ENCODE measurements around the gene NTM. TPM values are rescaled to one million over a fixed set of nuclear protein-coding genes. Genes with fewer than 3 reads are reported as not detected.

The NTM gene
- total and polyA plus RNA-seq, 12 donors, result 0.43 to 3.0 (median 1.3) TPM

DNA sequence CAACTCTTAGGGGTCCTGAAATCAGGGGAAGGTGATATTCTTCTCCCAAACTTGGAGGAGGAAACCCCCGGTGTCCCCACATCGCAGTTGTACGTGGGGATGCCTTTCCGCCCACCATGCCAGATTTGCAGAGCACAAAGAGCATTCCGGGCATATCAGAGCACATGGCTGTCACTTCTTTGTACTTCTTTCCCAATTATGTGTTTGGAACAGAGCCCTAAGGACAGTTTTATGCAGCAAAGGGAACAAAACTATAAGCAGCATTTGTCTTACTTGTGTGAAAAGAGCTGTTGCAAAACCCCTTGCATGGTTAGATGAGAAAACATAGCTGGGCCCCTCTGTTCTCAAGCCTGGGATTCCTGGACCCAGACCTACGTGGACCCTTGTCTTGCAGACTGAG lies 41.2 kb downstream of the NTM start:
- 65 to 72% methylated on average over 6 of the region's 6 CpGs for WGBS, 2 donors
- ATAC-seq, result no peak
- H3K4me3 ChIP-seq, result no peak overlapping the region
- intact Hi-C loops (cut with DNase I), result loop anchor here in 1 of 10 donors (10.0 kb wide), 1 partner anchor 93 kb away; no protein-coding TSS in a partner anchor
- H3K9me3 ChIP-seq, result no peaks in the 10 kb centered on the region
- DNase-seq, result no peak
- no peak overlapping the region for H3K27ac ChIP-seq
- peaks cover 0 to 5% (median 0%) of the 10 kb centered on the region in 7 donors for H3K27me3 ChIP-seq
- H3K36me3 ChIP-seq, result no peaks in the 10 kb centered on the region
- H3K4me1 ChIP-seq, result no peaks in the 10 kb centered on the region
- TF ChIP-seq, protein P1, sequence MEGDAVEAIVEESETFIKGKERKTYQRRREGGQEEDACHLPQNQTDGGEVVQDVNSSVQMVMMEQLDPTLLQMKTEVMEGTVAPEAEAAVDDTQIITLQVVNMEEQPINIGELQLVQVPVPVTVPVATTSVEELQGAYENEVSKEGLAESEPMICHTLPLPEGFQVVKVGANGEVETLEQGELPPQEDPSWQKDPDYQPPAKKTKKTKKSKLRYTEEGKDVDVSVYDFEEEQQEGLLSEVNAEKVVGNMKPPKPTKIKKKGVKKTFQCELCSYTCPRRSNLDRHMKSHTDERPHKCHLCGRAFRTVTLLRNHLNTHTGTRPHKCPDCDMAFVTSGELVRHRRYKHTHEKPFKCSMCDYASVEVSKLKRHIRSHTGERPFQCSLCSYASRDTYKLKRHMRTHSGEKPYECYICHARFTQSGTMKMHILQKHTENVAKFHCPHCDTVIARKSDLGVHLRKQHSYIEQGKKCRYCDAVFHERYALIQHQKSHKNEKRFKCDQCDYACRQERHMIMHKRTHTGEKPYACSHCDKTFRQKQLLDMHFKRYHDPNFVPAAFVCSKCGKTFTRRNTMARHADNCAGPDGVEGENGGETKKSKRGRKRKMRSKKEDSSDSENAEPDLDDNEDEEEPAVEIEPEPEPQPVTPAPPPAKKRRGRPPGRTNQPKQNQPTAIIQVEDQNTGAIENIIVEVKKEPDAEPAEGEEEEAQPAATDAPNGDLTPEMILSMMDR (IDR thresholded peaks at IDR 0.05), result no peak

DNA sequence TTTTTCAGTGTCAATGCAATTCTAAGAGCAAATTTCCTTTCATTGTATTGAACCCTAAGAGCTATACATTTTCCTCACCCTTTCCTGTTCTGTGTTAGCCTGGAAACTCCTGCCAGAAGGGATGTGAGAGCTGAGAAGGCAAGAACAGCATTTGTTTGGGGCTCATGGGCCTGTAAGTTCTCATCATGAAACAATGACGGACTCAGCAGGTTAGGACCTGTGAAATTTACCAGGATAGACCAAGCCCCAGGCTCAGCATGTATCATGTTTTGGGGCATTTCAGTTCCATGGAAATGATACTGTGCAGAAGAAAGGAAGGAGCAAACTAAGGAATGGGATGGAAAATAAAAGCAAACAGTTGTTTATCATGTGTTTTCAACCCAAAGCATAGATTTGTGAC lies 41.6 kb downstream of the NTM start:
- DNase-seq (no peak), ATAC-seq (no peak)
- H3K4me3 ChIP-seq, result no peak overlapping the region
- no peaks in the 10 kb centered on the region for H3K9me3 ChIP-seq
- H3K27me3 ChIP-seq, result peaks cover 0 to 5% (median 0%) of the 10 kb centered on the region in 7 donors
- 84 to 89% methylated on average over 1 of the region's 1 CpG for WGBS, 2 donors
- H3K27ac ChIP-seq, result no peak overlapping the region
- H3K4me1 ChIP-seq, result no peaks in the 10 kb centered on the region
- TF ChIP-seq, protein P1 (IDR thresholded peaks at IDR 0.05), result no peak
- no peaks in the 10 kb centered on the region for H3K36me3 ChIP-seq
- intact Hi-C loops (cut with DNase I), result loop anchor here in 1 of 10 donors (10.0 kb wide), 1 partner anchor 93 kb away; no protein-coding TSS in a partner anchor

GRCh38 chr11:131413217-131413616 lies 42.8 kb downstream of the NTM start:
- ATAC-seq (no peak), DNase-seq (no peak)
- TF ChIP-seq, protein P1 (IDR thresholded peaks at IDR 0.05), result no peak
- Histone ChIP-seq H3K27me3 (peaks cover 0 to 5% (median 0%) of the 10 kb centered on the region in 7 donors), H3K4me1 (no peaks in the 10 kb centered on the region), H3K9me3 (no peaks in the 10 kb centered on the region), H3K27ac (no peak overlapping the region), H3K36me3 (no peaks in the 10 kb centered on the region), H3K4me3 (no peak overlapping the region)
- intact Hi-C loops (cut with DNase I), result loop anchor here in 1 of 10 donors (10.0 kb wide), 1 partner anchor 92 kb away; no protein-coding TSS in a partner anchor
- WGBS, 2 donors, result 80 to 87% methylated on average over 7 of the region's 7 CpGs

GRCh38 chr11:131418189-131418588 lies 47.8 kb downstream of the NTM start:
- no peak for ATAC-seq

More at GRCh38 chr11:131418189-131418588, 47.8 kb downstream of the NTM start:
- peaks cover 0 to 31% (median 0%) of the 10 kb centered on the region in 7 donors for H3K27me3 ChIP-seq
- H3K4me1 ChIP-seq, result no peaks in the 10 kb centered on the region
- H3K9me3 ChIP-seq, result no peaks in the 10 kb centered on the region
- H3K4me3 ChIP-seq, result no peak overlapping the region
- H3K36me3 ChIP-seq, result no peaks in the 10 kb centered on the region
- TF ChIP-seq, protein P1 (IDR thresholded peaks at IDR 0.05), result no peak
- 72 to 76% methylated on average over 6 of the region's 6 CpGs for WGBS, 2 donors
- no peak overlapping the region for H3K27ac ChIP-seq
- DNase-seq, result no peak
- intact Hi-C loops (cut with DNase I), result loop anchor here in 1 of 10 donors (10.0 kb wide), 1 partner anchor 87 kb away; no protein-coding TSS in a partner anchor
